Cerebellar cortex (tissue), 1 donor: ENCODE results near the gene NKAPD1.
"Not testable (repeated sequence)": the region's sequence is repeated elsewhere in the genome, so short reads cannot be mapped to it uniquely, and the experiment has no call there.

Experiments
- DNase-seq: peaks from one replicate; pipeline ENCODE4 v3.0.0-alpha.2; 2015; ENCODE audit warnings: low spot score

NKAPD1 gene

GRCh38 chr11:112073941-112074811, at the start of gene NKAPD1, which contains the start of gene PIH1D2:
TSS of gene NKAPD1 (plus strand) at chr11:112074299. CDS start at chr11:112075575, 1,276 bp downstream.
TSS of gene PIH1D2 (minus strand) at chr11:112074017. CDS start at chr11:112073174, 843 bp downstream.
- peak; percentile 93 for DNase-seq

GRCh38 chr11:112024773-112025678, 49.1 kb upstream of the NKAPD1 start, which contains the start of gene DLAT:
TSS of gene DLAT (plus strand) at chr11:112025408. CDS start at chr11:112025473, 65 bp downstream.
- DNase-seq: peak; percentile 87

- DNase-seq: peak; percentile 25
Observed at GRCh38 chr11:112025707-112026106, 48.4 kb upstream of the NKAPD1 start.

- not testable (repeated sequence) for DNase-seq
Observed at GRCh38 chr11:112026784-112027410, 47.2 kb upstream of the NKAPD1 start.

- DNase-seq: no peak
Observed at GRCh38 chr11:112029460-112029859, 44.6 kb upstream of the NKAPD1 start.

GRCh38 chr11:112033902-112034301, 40.2 kb upstream of the NKAPD1 start:
- no peak for DNase-seq

GRCh38 chr11:112037527-112037926, 36.6 kb upstream of the NKAPD1 start:
- DNase-seq: no peak

GRCh38 chr11:112042161-112042960, 31.7 kb upstream of the NKAPD1 start:
- DNase-seq: no peak

- no peak for DNase-seq
Observed at GRCh38 chr11:112042961-112043304, 31.2 kb upstream of the NKAPD1 start.

- no peak for DNase-seq
Observed at GRCh38 chr11:112044961-112045360, 29.1 kb upstream of the NKAPD1 start.

GRCh38 chr11:112046647-112047046, 27.5 kb upstream of the NKAPD1 start:
- not testable (repeated sequence) for DNase-seq

GRCh38 chr11:112048256-112048655, 25.8 kb upstream of the NKAPD1 start:
- DNase-seq: not testable (repeated sequence)

- DNase-seq: no peak
Observed at GRCh38 chr11:112049777-112050176, 24.3 kb upstream of the NKAPD1 start.

- no peak for DNase-seq
Observed at GRCh38 chr11:112050721-112051120, 23.4 kb upstream of the NKAPD1 start.

- no peak for DNase-seq
Observed at GRCh38 chr11:112051768-112052167, 22.3 kb upstream of the NKAPD1 start.

- DNase-seq: no peak
Observed at GRCh38 chr11:112057170-112057569, 16.9 kb upstream of the NKAPD1 start.

- DNase-seq: no peak
Observed at GRCh38 chr11:112058103-112058502, 16.0 kb upstream of the NKAPD1 start.

- no peak for DNase-seq
Observed at GRCh38 chr11:112062923-112063322, 11.2 kb upstream of the NKAPD1 start.

GRCh38 chr11:112082729-112083128, 8.6 kb downstream of the NKAPD1 start:
- no peak for DNase-seq

- DNase-seq: no peak
Observed at GRCh38 chr11:112085822-112086421, 11.8 kb downstream of the NKAPD1 start.
